Colonic mucosa (tissue), 4 donors: ENCODE measurements around the gene LRRN3. TPM values are rescaled to one million over a fixed set of nuclear protein-coding genes. Genes with fewer than 3 reads are reported as not detected.

Source experiments
- DNase-seq: peaks from one replicate; pipeline ENCODE4 v3.0.0-alpha.2; 2020
- H3K27ac ChIP-seq: fragments of 200-600 bp; one replicate; pipeline ENCODE4 v1.8.0; 2021
- H3K27me3 ChIP-seq: fragments of 200-600 bp; one replicate; pipeline ENCODE4 v1.8.0; 2021
- H3K36me3 ChIP-seq: fragments of 200-600 bp; one replicate; pipeline ENCODE4 v1.8.0; 2021
- H3K4me1 ChIP-seq: fragments of 200-600 bp; one replicate; pipeline ENCODE4 v1.8.0; 2021; ENCODE audit warnings: mild to moderate bottlenecking
- H3K4me3 ChIP-seq: fragments of 200-600 bp; one replicate; pipeline ENCODE4 v1.8.0; 2021
- H3K9ac ChIP-seq, 2 donors: one replicate each; pipeline ENCODE4 v1.7.0; 2013; ENCODE audit warnings: control low read depth in 2 of 2, low read depth in 2 of 2, low read length in 2 of 2
- H3K9me3 ChIP-seq: fragments of 200-600 bp; one replicate; pipeline ENCODE4 v1.8.0; 2021
- CTCF ChIP-seq: fragments of 200-600 bp; IDR thresholded peaks from one replicate; pipeline ENCODE4 v1.8.0; 2022; ENCODE audit warnings: antibody characterized with exemption, mild to moderate bottlenecking
- intact Hi-C: fragments of 100-400 bp; cut with DNase I; formaldehyde crosslinking; loops from one replicate; pipeline ENCODE4 v1.14.1; 2022
- total RNA-seq, 2 donors: library from RNA; stranded (reverse); fragmentation: NEBNext Ultra II Directional in 1 of 2; extraction: Animal tissue kit (Norgen Biotek cat#: 25700) in 1 of 2; gene quantifications; one replicate each; pipeline ENCODE4 v1.2.1, GENCODE V29; 2021
- donor health status: healthy.
- donor health status: DM: no; HTN: no; CAD: no.
- donor health status: DM: no; HTN: no; CAD: no.

The LRRN3 gene
- total RNA-seq, 2 donors from 2014 or later: 0.35 to 0.42 TPM

GRCh38 chr7:111056371-111056770 is 34.6 kb upstream of the LRRN3 start:
- Histone ChIP-seq H3K27me3 (no peaks in the 10 kb centered on the region), H3K36me3 (no peaks in the 10 kb centered on the region), H3K9ac (no peak overlapping the region), H3K4me1 (no peaks in the 10 kb centered on the region), H3K9me3 (no peaks in the 10 kb centered on the region), H3K27ac (no peak overlapping the region), H3K4me3 (no peak overlapping the region)
- no peak for TF ChIP-seq CTCF
- no peak for DNase-seq
- intact Hi-C loops: no loop called here

GRCh38 chr7:111057066-111057465 is 33.9 kb upstream of the LRRN3 start:
- Histone ChIP-seq H3K36me3 (no peaks in the 10 kb centered on the region), H3K27me3 (no peaks in the 10 kb centered on the region), H3K4me1 (no peaks in the 10 kb centered on the region), H3K27ac (no peak overlapping the region), H3K9me3 (no peaks in the 10 kb centered on the region), H3K4me3 (no peak overlapping the region), H3K9ac (no peak overlapping the region)
- DNase-seq: no peak
- no peak for TF ChIP-seq CTCF
- intact Hi-C loops: no loop called here

- intact Hi-C loops: no loop called here
- no peaks in the 10 kb centered on the region for H3K27me3 ChIP-seq
- no peak for TF ChIP-seq CTCF
- H3K4me3 ChIP-seq: no peak overlapping the region
- no peaks in the 10 kb centered on the region for H3K9me3 ChIP-seq
- DNase-seq: no peak
- H3K27ac ChIP-seq: no peak overlapping the region
- H3K4me1 ChIP-seq: no peaks in the 10 kb centered on the region
- no peaks in the 10 kb centered on the region for H3K36me3 ChIP-seq
- H3K9ac ChIP-seq: no peak overlapping the region
These were observed 31.1 kb upstream of the LRRN3 start for GRCh38 chr7:111059833-111060232.

- Histone ChIP-seq H3K9ac (no peak overlapping the region), H3K27ac (no peak overlapping the region), H3K4me1 (no peaks in the 10 kb centered on the region), H3K9me3 (no peaks in the 10 kb centered on the region), H3K27me3 (no peaks in the 10 kb centered on the region), H3K4me3 (no peak overlapping the region), H3K36me3 (no peaks in the 10 kb centered on the region)
- TF ChIP-seq CTCF: no peak
- intact Hi-C loops: no loop called here
- no peak for DNase-seq
These were observed 27.8 kb upstream of the LRRN3 start for GRCh38 chr7:111063166-111063565.

GRCh38 chr7:111067251-111067650 is 23.7 kb upstream of the LRRN3 start:
- no peak overlapping the region for H3K4me3 ChIP-seq
- H3K9me3 ChIP-seq: no peaks in the 10 kb centered on the region
- no peak overlapping the region for H3K27ac ChIP-seq
- H3K4me1 ChIP-seq: no peaks in the 10 kb centered on the region
- no peaks in the 10 kb centered on the region for H3K27me3 ChIP-seq
- DNase-seq: no peak
- H3K36me3 ChIP-seq: no peaks in the 10 kb centered on the region
- no peak overlapping the region for H3K9ac ChIP-seq
- TF ChIP-seq CTCF: no peak
- intact Hi-C loops: no loop called here

GRCh38 chr7:111067682-111068081 is 23.2 kb upstream of the LRRN3 start:
- Histone ChIP-seq H3K4me1 (no peaks in the 10 kb centered on the region), H3K9me3 (no peaks in the 10 kb centered on the region), H3K9ac (no peak overlapping the region), H3K27me3 (no peaks in the 10 kb centered on the region), H3K4me3 (no peak overlapping the region), H3K36me3 (no peaks in the 10 kb centered on the region), H3K27ac (no peak overlapping the region)
- no peak for TF ChIP-seq CTCF
- no peak for DNase-seq
- intact Hi-C loops: no loop called here
